ENCODE data around the gene HIC1. TPM values are rescaled to one million over a fixed set of nuclear protein-coding genes. Genes with fewer than 3 reads are reported as not detected.

The HIC1 gene
- total and polyA plus RNA-seq, 2 of the 4 experiments (the other 2 are of a cell fraction): 10.4 to 23.0 TPM

- H2BK15ac ChIP-seq (ENCODE audit: low read depth, low read length): no peak overlapping the region
- TF ChIP-seq RAD21 (IDR thresholded peaks at IDR 0.05; ENCODE audit: low read length): no peak
- TF ChIP-seq, protein P1, sequence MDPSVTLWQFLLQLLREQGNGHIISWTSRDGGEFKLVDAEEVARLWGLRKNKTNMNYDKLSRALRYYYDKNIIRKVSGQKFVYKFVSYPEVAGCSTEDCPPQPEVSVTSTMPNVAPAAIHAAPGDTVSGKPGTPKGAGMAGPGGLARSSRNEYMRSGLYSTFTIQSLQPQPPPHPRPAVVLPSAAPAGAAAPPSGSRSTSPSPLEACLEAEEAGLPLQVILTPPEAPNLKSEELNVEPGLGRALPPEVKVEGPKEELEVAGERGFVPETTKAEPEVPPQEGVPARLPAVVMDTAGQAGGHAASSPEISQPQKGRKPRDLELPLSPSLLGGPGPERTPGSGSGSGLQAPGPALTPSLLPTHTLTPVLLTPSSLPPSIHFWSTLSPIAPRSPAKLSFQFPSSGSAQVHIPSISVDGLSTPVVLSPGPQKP (IDR thresholded peaks at IDR 0.05; ENCODE audit: borderline replicate concordance, low read depth, low read length): no peak
- TF ChIP-seq POLR2A (IDR thresholded peaks at IDR 0.05; ENCODE audit: low read depth, low read length): no peak
- TF ChIP-seq MAZ (IDR thresholded peaks at IDR 0.05; ENCODE audit: borderline replicate concordance, low read depth, low read length): no peak
- TF ChIP-seq BHLHE40 (IDR thresholded peaks at IDR 0.05; ENCODE audit: low read depth, low read length): no peak
- no peak for TF ChIP-seq NFE2L2 (IDR thresholded peaks at IDR 0.05; ENCODE audit: low read depth, low read length)
- no peak for TF ChIP-seq SMC3 (IDR thresholded peaks at IDR 0.05; ENCODE audit: low read depth, low read length)
- TF ChIP-seq RFX5 (IDR thresholded peaks at IDR 0.05; ENCODE audit: low read depth, low read length): no peak
- no peak for TF ChIP-seq MAFK (IDR thresholded peaks at IDR 0.05; ENCODE audit: low read depth, low read length)
- TF ChIP-seq CHD1 (IDR thresholded peaks at IDR 0.05; ENCODE audit: low read depth, low read length): no peak
- TF ChIP-seq USF2 (IDR thresholded peaks at IDR 0.05; ENCODE audit: low read depth, low read length): no peak
- TF ChIP-seq RCOR1 (IDR thresholded peaks at IDR 0.05; ENCODE audit: insufficient replicate concordance, low read length): no peak
- no peak for TF ChIP-seq CTCF (conservative IDR thresholded peaks at IDR 0.05; ENCODE audit: low read depth, low read length)
- no peaks in the 10 kb centered on the region for H3K36me3 ChIP-seq (ENCODE audit: control insufficient read depth, insufficient read depth, low read length)
- H3K23ac ChIP-seq (ENCODE audit: low read depth, low read length): no peak overlapping the region; the same call in 1 of the 2 replicates
- ATAC-seq (ENCODE audit: low read depth) (no peak), DNase-seq (no peak)
- H3K9ac ChIP-seq (ENCODE audit: low read depth, low read length): no peak overlapping the region
- H3K18ac ChIP-seq (ENCODE audit: low read depth, low read length): no peak overlapping the region
- H2BK5ac ChIP-seq (ENCODE audit: low read depth, low read length, poor library complexity, severe bottlenecking): no peak overlapping the region
- POLR2A ChIA-PET (ENCODE audit: unreplicated experiment): no interaction called here
- no peak overlapping the region for H4K8ac ChIP-seq (ENCODE audit: low read depth in 2 of 2, low read length in 2 of 2)
- no peak overlapping the region for H2AFZ ChIP-seq (replicated peaks; ENCODE audit: low read length, poor library complexity)
- BruUV-seq (replicated peaks): no TSS peak
- H3K9me1 ChIP-seq (ENCODE audit: insufficient read depth, low read length): no peaks in the 10 kb centered on the region
- no peaks in the 10 kb centered on the region; the same call in 1 of the 2 replicates for H3K4me1 ChIP-seq (ENCODE audit: control insufficient read depth, insufficient read depth, low read length)
- WGBS, 2 experiments (ENCODE audit: extremely low coverage in 2 of 2, insufficient read length in 1 of 2): 51% methylated on average over 18 of the region's 24 CpGs; no CpG with 5 or more reads in 1 of the 2 experiments
- CTCF ChIA-PET: no interaction called here
- H3K9me3 ChIP-seq (ENCODE audit: control insufficient read depth, insufficient read depth, low read length): peaks cover 2% of the 10 kb centered on the region; the same call in 1 of the 2 replicates
- H3K14ac ChIP-seq (replicated peaks; ENCODE audit: low read depth, low read length): no peak overlapping the region
- H3K27me3 ChIP-seq (ENCODE audit: control insufficient read depth, insufficient read depth, low read length): peaks cover 81% of the 10 kb centered on the region
- H2AK9ac ChIP-seq (replicated peaks; ENCODE audit: low read depth, low read length, poor library complexity): peak overlapping the region; percentile 18
- H2BK120ac ChIP-seq (ENCODE audit: low read depth, low read length): no peak overlapping the region
- no peak overlapping the region for H3K4ac ChIP-seq (ENCODE audit: low read depth, low read length)
- H3K4me3 ChIP-seq (ENCODE audit: insufficient read depth, low read depth, low read length): no peak overlapping the region
- dilution Hi-C loops (cut with HindIII; ENCODE audit: low sequenced_read_pairs, unreplicated experiment) (no loop called here), intact Hi-C loops (cut with micrococcal nuclease) (no loop called here), in situ Hi-C loops (cut with MboI; ENCODE audit: low sequenced_read_pairs) (no loop called here)
- no peak overlapping the region for H3K27ac ChIP-seq (ENCODE audit: insufficient read depth, low read length)
- H2AK5ac ChIP-seq (ENCODE audit: low read depth, low read length): no peak overlapping the region
- H4K5ac ChIP-seq (ENCODE audit: low read depth, low read length): no peak overlapping the region
- H4K91ac ChIP-seq (ENCODE audit: insufficient read depth, low read depth, low read length): no peak overlapping the region
- H3K56ac ChIP-seq (ENCODE audit: extremely low read depth, insufficient read depth, low read length): no peak overlapping the region
- H3K4me2 ChIP-seq (ENCODE audit: low read depth, low read length): no peak overlapping the region
- H3K79me1 ChIP-seq (ENCODE audit: low read depth in 1 of 2, low read length in 2 of 2): no peaks in the 10 kb centered on the region
- no peak overlapping the region for H2BK20ac ChIP-seq (ENCODE audit: low read depth, low read length)
- H4K20me1 ChIP-seq (ENCODE audit: insufficient read depth, low read length): no peaks in the 10 kb centered on the region; the same call in 1 of the 2 replicates
Measured at GRCh38 chr17:2018716-2019510, 36.0 kb upstream of the HIC1 start.
